ENCODE measurements around the gene CDKAL1. TPM values are rescaled to one million over a fixed set of nuclear protein-coding genes. Genes with fewer than 3 reads are reported as not detected.

The CDKAL1 gene
- total RNA-seq, 4 donors from 2014 or later, result 13.5 to 21.2 (median 17.3) TPM

- H3K9me3 ChIP-seq, result no peaks in the 10 kb centered on the region
These were observed 505.7 kb downstream of the CDKAL1 start for GRCh38 chr6:21039926-21040325.

GRCh38 chr6:21045135-21045700 lies 511.0 kb downstream of the CDKAL1 start:
- Histone ChIP-seq H3K27me3 (no peaks in the 10 kb centered on the region), H3K4me1 (no peaks in the 10 kb centered on the region), H3K9me3 (no peaks in the 10 kb centered on the region), H3K36me3 (no peaks in the 10 kb centered on the region), H3K4me3 (no peak overlapping the region), H3K27ac (no peak overlapping the region)
- DNase-seq (ENCODE audit: low spot score in 2 of 2), result no peak
- no peak for TF ChIP-seq CTCF (IDR thresholded peaks at IDR 0.05)
- no peak for TF ChIP-seq EP300 (IDR thresholded peaks at IDR 0.05)
- TF ChIP-seq POLR2A (IDR thresholded peaks at IDR 0.05), result no peak
- 86 to 92% methylated on average over 5 of the region's 5 CpGs for whole genome bisulfite sequencing, 2 donors

More at GRCh38 chr6:21039926-21040325, 505.7 kb downstream of the CDKAL1 start:
- H3K27me3 ChIP-seq, result no peaks in the 10 kb centered on the region
- DNase-seq (ENCODE audit: low spot score in 2 of 2), result no peak
- H3K36me3 ChIP-seq, result no peaks in the 10 kb centered on the region
- H3K27ac ChIP-seq, result no peak overlapping the region
- no peaks in the 10 kb centered on the region for H3K4me1 ChIP-seq
- WGBS, 2 donors, result 77 to 80% methylated on average over 7 of the region's 7 CpGs
- H3K4me3 ChIP-seq, result no peak overlapping the region
- TF ChIP-seq EP300 (IDR thresholded peaks at IDR 0.05) (no peak), CTCF (IDR thresholded peaks at IDR 0.05) (no peak), POLR2A (IDR thresholded peaks at IDR 0.05) (no peak)

GRCh38 chr6:21046276-21046675 lies 512.0 kb downstream of the CDKAL1 start:
- no peak overlapping the region for H3K27ac ChIP-seq
- no peak for TF ChIP-seq POLR2A (IDR thresholded peaks at IDR 0.05)
- no peaks in the 10 kb centered on the region for H3K36me3 ChIP-seq
- WGBS, 2 donors, result 84 to 86% methylated on average over 6 of the region's 6 CpGs
- no peaks in the 10 kb centered on the region for H3K27me3 ChIP-seq
- no peaks in the 10 kb centered on the region for H3K9me3 ChIP-seq
- H3K4me3 ChIP-seq, result no peak overlapping the region
- no peaks in the 10 kb centered on the region for H3K4me1 ChIP-seq
- no peak for DNase-seq (ENCODE audit: low spot score in 2 of 2)

- Histone ChIP-seq H3K27ac (no peak overlapping the region), H3K4me3 (no peak overlapping the region), H3K27me3 (no peaks in the 10 kb centered on the region), H3K4me1 (no peaks in the 10 kb centered on the region), H3K9me3 (no peaks in the 10 kb centered on the region), H3K36me3 (no peaks in the 10 kb centered on the region)
- DNase-seq (ENCODE audit: low spot score in 2 of 2), result no peak
- TF ChIP-seq POLR2A (IDR thresholded peaks at IDR 0.05), result no peak
- no peak for TF ChIP-seq CTCF (IDR thresholded peaks at IDR 0.05)
- no peak for TF ChIP-seq EP300 (IDR thresholded peaks at IDR 0.05)
- 88 to 95% methylated on average over 2 of the region's 2 CpGs for WGBS, 2 donors
These were observed 513.8 kb downstream of the CDKAL1 start for GRCh38 chr6:21048047-21048446.

GRCh38 chr6:21049148-21049547 lies 514.9 kb downstream of the CDKAL1 start:
- no peaks in the 10 kb centered on the region for H3K9me3 ChIP-seq
- H3K27ac ChIP-seq, result no peak overlapping the region
- no peak for DNase-seq (ENCODE audit: low spot score in 2 of 2)
- H3K36me3 ChIP-seq, result no peaks in the 10 kb centered on the region
- H3K4me3 ChIP-seq, result no peak overlapping the region
- no peaks in the 10 kb centered on the region for H3K4me1 ChIP-seq
- no peaks in the 10 kb centered on the region for H3K27me3 ChIP-seq
- TF ChIP-seq EP300 (IDR thresholded peaks at IDR 0.05), result no peak
- no peak for TF ChIP-seq CTCF (IDR thresholded peaks at IDR 0.05)
- no peak for TF ChIP-seq POLR2A (IDR thresholded peaks at IDR 0.05)

GRCh38 chr6:21049572-21049971 lies 515.3 kb downstream of the CDKAL1 start:
- no peaks in the 10 kb centered on the region for H3K36me3 ChIP-seq
- no peaks in the 10 kb centered on the region for H3K27me3 ChIP-seq
- H3K4me1 ChIP-seq, result no peaks in the 10 kb centered on the region
- H3K27ac ChIP-seq, result no peak overlapping the region
- no peak for DNase-seq (ENCODE audit: low spot score in 2 of 2)
- H3K4me3 ChIP-seq, result no peak overlapping the region
- no peak for TF ChIP-seq CTCF (IDR thresholded peaks at IDR 0.05)
- no peak for TF ChIP-seq POLR2A (IDR thresholded peaks at IDR 0.05)
- no peak for TF ChIP-seq EP300 (IDR thresholded peaks at IDR 0.05)
- H3K9me3 ChIP-seq, result no peaks in the 10 kb centered on the region

All from tibial nerve (tissue), 4 donors.